Left hindlimb (tissue), 1 donor: ENCODE data around the gene PVALEF.
"Not testable (repeated sequence)": the region's sequence is repeated elsewhere in the genome, so short reads cannot be mapped to it uniquely, and the experiment has no call there.

Source experiments
- DNase-seq: peaks from one replicate; pipeline ENCODE4 v3.0.0-alpha.2; 2018

The PVALEF gene

GRCh38 chr17:81221842-81222619, 56.7 kb downstream of the PVALEF start:
- DNase-seq, result no peak

GRCh38 chr17:81222620-81222905, 57.3 kb downstream of the PVALEF start:
- DNase-seq, result no peak

GRCh38 chr17:81222906-81223761, 57.8 kb downstream of the PVALEF start, which contains the start of gene CEP131:
TSS of gene CEP131 (minus strand) at chr17:81222965. CDS start at chr17:81220056, 2,909 bp downstream.
- DNase-seq, result peak; percentile 99

GRCh38 chr17:81223762-81224130, 58.4 kb downstream of the PVALEF start:
- DNase-seq, result no peak

- DNase-seq, result not testable (repeated sequence)
These were observed 62.3 kb downstream of the PVALEF start for GRCh38 chr17:81227630-81228029.

GRCh38 chr17:81228420-81228819, 63.1 kb downstream of the PVALEF start:
- DNase-seq, result no peak

GRCh38 chr17:81228834-81229665, 63.7 kb downstream of the PVALEF start:
- DNase-seq, result no peak

GRCh38 chr17:81229666-81229920, 64.3 kb downstream of the PVALEF start:
- no peak for DNase-seq

- no peak for DNase-seq
These were observed 64.9 kb downstream of the PVALEF start for GRCh38 chr17:81230043-81230820.

GRCh38 chr17:81231121-81231645, 65.9 kb downstream of the PVALEF start:
- DNase-seq, result no peak

- no peak for DNase-seq
These were observed 66.7 kb downstream of the PVALEF start for GRCh38 chr17:81231766-81232581.
